ENCODE results near the gene TMEM106C.

The TMEM106C gene

DNA sequence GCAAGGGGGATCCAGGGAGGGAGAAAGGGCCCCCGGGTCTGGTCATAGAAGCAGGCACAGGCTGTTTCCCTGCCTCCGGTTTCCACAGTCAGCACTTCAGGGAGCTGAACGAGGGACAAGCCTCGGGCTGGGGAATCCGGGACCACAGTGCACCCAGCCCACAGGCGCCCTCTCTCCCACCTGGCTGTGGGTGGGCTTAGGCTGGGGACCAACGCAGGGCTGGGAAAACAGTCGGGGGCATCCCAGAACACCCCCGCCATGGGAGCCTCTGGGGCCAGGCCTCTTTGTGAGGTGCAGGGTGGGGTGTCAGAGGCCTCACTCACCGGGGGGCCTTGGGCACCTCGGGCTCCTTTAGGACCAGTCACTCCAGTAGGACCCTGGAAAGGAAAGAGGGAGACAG is 16.3 kb downstream of the TMEM106C start:
- DNase-seq (ENCODE audit: low read depth in 2 of 2): no peak

DNA sequence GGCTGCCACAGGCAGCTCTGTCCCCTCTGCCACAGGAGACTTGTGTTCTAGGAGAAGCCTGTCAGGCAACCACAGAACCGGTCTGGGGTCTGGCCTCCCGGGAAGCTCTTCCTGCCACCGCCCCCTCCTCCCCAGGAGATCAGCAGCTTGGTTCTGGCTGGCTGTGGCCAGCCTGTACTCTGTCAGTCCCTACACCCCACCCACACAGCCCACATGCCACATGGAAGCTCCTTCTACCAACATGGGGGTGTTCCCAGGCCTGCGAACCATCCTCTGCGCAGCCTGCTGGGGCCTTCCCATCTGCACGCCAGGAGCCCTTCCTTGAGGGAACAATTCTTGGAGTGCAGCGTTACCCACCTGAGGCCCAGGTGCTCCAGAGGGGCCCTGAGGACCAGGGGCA is 16.8 kb downstream of the TMEM106C start:
- DNase-seq (ENCODE audit: low read depth in 2 of 2): no peak

DNA sequence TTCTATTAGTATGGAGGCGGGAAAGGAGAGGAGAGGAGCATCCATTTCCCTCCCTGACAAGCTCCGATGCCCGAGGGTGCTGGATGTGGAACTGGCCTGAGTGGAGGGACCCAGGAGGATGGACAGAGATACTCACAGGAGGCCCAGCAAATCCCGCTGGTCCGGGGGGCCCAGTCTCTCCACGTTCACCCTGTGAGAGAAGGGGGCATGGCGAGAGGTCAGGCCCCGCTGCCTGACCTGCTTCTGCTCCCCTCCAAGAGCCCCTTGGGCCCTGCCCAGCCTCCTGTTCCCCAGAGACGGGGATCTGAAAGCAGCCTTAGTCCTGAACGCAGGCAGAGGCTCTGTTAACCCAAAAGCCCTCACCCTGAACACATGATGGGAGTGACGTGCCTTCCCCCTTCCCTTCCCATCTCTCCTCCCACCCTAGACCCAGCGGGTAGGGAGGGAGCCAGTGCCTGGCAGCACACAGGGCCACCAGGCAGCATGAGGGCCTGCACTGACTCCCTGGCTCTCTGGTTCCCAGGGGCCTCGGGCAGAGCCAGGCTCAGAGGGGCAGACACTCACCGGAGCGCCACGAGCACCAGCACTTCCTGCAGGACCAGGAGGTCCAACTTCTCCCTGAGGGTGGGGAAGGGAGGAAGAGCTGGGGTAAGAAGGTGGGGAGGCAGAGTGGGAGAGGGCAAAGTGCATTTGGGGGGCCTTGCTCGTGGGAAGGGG is 17.5 kb downstream of the TMEM106C start:
- no peak for DNase-seq (ENCODE audit: low read depth in 2 of 2)

DNA sequence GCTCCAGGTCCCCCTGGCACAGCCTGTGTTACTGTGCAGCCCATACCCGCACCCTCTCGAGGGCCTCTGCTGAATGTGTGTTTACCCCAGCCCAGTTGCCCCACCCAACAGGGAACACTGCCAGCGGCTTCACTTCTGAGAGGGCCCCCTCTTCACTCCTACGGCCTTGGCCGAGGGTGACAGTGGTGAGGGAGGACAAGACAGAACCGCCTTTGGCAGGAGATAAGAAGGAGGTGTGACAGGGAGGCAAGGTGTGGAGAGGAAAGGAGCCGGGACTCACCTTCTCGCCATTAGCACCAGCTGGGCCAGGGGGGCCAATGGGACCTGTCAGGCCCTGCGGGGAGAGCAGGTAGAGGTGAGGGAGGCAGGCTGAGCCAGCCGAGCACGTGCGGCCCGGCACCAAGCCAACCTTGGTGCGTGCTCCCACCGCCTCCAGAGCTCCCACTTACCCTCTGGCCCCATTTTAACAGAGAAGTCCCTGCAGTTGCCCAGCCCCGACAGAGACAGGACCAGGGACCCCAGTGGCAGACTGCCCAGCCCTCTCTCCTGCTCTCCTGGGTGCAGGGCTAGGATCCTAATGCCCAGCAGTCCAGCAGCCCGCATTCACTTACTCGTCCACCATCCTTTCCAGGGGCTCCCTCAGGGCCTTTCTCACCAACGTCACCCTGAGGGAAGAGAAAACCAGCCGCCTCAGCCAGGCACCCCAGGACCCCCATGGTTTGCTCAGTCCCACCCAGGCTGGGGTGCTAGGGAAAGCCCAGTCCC is 18.3 kb downstream of the TMEM106C start:
- no peak for DNase-seq (ENCODE audit: low read depth in 2 of 2)

DNA sequence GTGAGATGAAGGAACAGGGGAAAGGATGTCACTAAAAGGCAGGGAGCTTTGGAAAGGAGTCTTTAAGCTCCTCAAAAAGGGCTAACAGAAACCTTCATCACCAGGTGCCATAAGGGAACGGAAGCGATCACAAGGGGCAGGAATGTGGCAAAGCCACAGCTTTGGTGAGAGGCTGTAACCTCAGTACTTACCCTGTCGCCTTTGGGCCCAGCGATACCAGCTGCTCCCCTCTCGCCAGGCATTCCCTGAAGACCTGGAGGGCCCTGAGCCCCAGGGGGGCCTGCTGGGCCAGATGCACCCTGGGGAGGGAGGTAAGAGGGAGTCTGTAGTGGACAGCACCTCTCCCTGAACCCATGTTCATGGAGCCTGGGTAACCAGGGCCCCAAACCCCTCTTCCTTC is 18.9 kb downstream of the TMEM106C start:
- no peak for DNase-seq (ENCODE audit: low read depth in 2 of 2)

DNA sequence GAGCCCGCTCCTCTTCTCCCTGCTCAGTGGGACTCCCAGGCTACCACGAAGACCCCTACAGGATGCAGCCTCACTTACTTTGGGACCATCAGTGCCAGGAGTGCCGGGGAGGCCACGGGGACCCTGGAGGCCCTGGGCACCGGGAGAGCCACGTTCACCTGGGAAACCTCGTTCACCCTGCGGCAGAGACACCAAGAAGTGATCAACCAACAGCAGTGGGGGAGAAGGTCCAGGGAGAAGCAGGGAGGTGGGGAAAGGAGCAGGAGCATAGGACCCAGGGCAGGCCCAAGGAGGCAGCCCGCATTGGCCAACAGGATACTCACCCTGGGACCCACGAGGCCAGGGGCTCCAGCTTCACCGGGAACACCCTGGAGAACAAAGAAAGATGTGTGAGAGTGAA is 19.4 kb downstream of the TMEM106C start:
- no peak for DNase-seq (ENCODE audit: low read depth in 2 of 2)

- no peak for DNase-seq (ENCODE audit: low read depth in 2 of 2)
Observed at GRCh38 chr12:47983541-47984115, 20.2 kb downstream of the TMEM106C start.

- DNase-seq (ENCODE audit: low read depth in 2 of 2): no peak
Observed at GRCh38 chr12:47984331-47984801, 21.0 kb downstream of the TMEM106C start.

DNA sequence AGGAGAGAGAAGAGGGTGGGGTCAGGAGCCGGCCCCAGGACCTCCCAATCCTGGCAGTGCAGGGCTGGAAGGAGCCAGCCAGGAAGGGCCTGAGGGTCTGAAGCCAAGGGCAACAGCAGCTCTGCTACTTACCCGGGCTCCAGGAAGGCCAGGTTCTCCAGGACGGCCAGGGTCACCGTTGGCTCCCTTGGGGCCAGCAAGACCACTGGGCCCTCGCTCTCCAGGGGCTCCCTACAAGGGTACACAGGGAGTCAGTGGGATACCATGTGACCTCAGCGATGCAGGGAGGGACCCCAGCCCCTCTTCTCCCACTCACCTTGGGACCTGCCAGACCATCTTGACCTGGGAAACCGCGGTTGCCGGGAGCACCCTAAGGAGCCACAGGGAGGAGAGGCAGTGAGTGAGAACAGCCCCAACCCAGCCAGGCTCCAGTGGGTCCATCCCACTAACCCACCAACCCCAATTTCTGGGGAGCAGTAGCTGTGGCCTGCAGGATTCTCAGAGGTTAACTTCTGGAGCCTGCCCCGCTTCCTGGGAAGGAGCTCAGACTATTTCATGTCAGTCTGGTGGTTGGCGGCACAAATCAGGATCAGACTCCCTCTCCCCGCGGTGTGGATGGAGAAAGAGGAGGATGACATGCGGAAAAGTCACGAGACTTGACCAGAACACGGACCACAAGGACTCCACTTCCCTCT is 22.3 kb downstream of the TMEM106C start:
- no peak for DNase-seq (ENCODE audit: low read depth in 2 of 2)

DNA sequence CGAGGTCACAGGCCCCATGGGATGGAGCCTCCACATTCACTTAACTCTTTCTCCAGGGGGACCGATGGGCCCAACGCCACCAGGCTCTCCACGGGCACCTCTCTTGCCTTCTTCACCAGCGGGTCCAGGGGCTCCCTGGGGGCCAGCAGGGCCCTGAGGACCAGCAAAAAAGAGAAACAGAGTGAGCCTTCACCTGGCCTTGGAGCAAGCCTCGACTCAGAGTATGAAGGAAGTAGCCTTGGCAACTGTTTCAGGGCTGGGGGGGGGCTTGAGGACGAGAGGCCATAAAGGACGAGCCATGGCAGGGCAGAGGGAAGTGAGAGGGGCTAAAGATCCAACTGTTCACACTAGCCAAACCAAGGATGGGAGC is 22.9 kb downstream of the TMEM106C start:
- DNase-seq (ENCODE audit: low read depth in 2 of 2): no peak

GRCh38 chr12:47986832-47987231 is 23.4 kb downstream of the TMEM106C start:
- DNase-seq (ENCODE audit: low read depth in 2 of 2): no peak

- DNase-seq (ENCODE audit: low read depth in 2 of 2): no peak
Observed at GRCh38 chr12:47987411-47988072, 24.1 kb downstream of the TMEM106C start.

- no peak for DNase-seq (ENCODE audit: low read depth in 2 of 2)
Observed at GRCh38 chr12:47988073-47989022, 25.0 kb downstream of the TMEM106C start.

GRCh38 chr12:47989023-47989417 is 25.6 kb downstream of the TMEM106C start:
- DNase-seq (ENCODE audit: low read depth in 2 of 2): no peak

GRCh38 chr12:47989666-47990065 is 26.3 kb downstream of the TMEM106C start:
- no peak for DNase-seq (ENCODE audit: low read depth in 2 of 2)

GRCh38 chr12:47990351-47991105 is 27.1 kb downstream of the TMEM106C start:
- DNase-seq (ENCODE audit: low read depth in 2 of 2): no peak

- no peak for DNase-seq (ENCODE audit: low read depth in 2 of 2)
Observed at GRCh38 chr12:47991106-47992061, 28.0 kb downstream of the TMEM106C start.

GRCh38 chr12:47992776-47993175 is 29.4 kb downstream of the TMEM106C start:
- DNase-seq (ENCODE audit: low read depth in 2 of 2): no peak

DNA sequence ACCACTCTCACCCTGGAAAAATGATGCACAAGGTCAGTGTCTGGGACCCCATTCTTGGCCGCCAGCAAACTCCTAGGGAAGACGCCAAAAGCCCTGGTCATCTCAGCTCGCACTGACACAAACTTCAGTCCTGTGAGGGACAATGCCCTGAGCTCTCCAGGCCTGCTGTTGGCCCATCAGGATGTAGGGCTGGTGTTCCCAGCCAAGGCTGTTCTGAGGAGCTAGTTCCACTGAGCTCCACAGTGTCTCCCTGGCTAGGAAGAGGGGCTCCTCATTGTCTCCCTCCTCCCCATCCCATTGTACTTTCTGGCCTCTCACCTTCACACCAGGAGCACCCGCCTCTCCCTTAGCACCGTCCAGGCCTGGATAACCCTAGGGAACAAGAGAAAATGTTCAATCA is 30.1 kb downstream of the TMEM106C start:
- no peak for DNase-seq (ENCODE audit: low read depth in 2 of 2)
